ENCODE data around the gene ELOVL1.

DNA sequence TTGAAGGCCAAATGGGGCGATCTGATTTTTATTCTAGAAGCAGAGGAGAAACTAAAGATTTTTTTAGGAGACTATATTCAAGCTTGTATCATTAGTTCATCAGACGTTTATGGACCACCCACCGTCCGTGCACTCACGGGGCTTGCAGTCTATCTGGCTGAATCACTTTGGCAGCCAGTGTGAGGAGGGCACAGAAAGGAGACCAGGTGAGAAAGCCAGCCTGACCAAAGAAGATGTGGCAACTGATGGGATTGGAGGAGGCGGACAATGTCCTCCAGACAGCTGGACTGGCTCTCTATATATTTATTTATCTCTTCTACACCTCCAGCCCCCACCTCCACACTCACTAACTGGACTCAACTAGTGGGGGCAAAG is 822 bp upstream of the ELOVL1 start:
- TF ChIP-seq JUNB (IDR thresholded peaks at IDR 0.05) (no peak), POLR2AphosphoS5 (IDR thresholded peaks at IDR 0.05; ENCODE audit: low read length) (no peak), SP1 (IDR thresholded peaks at IDR 0.05; ENCODE audit: low read depth, low read length) (no peak), POLR2AphosphoS2 (IDR thresholded peaks at IDR 0.05; ENCODE audit: low read depth, low read length) (no peak), BACH1 (IDR thresholded peaks at IDR 0.05; ENCODE audit: borderline replicate concordance) (no peak), RFX5 (IDR thresholded peaks at IDR 0.05; ENCODE audit: low read depth, low read length) (no peak), MYC (IDR thresholded peaks at IDR 0.05; ENCODE audit: insufficient read depth, insufficient read length, insufficient replicate concordance, low read length, severe bottlenecking) (no peak), STAT3 (IDR thresholded peaks at IDR 0.05; ENCODE audit: low read depth, low read length) (no peak), BRCA1 (IDR thresholded peaks at IDR 0.05; ENCODE audit: low read depth, low read length) (no peak)
- TF ChIP-seq, protein P1, sequence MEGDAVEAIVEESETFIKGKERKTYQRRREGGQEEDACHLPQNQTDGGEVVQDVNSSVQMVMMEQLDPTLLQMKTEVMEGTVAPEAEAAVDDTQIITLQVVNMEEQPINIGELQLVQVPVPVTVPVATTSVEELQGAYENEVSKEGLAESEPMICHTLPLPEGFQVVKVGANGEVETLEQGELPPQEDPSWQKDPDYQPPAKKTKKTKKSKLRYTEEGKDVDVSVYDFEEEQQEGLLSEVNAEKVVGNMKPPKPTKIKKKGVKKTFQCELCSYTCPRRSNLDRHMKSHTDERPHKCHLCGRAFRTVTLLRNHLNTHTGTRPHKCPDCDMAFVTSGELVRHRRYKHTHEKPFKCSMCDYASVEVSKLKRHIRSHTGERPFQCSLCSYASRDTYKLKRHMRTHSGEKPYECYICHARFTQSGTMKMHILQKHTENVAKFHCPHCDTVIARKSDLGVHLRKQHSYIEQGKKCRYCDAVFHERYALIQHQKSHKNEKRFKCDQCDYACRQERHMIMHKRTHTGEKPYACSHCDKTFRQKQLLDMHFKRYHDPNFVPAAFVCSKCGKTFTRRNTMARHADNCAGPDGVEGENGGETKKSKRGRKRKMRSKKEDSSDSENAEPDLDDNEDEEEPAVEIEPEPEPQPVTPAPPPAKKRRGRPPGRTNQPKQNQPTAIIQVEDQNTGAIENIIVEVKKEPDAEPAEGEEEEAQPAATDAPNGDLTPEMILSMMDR (IDR thresholded peaks at IDR 0.05 in 2 of 3, conservative IDR thresholded peaks at IDR 0.05 in 1 of 3; ENCODE audit: control insufficient read depth in 2 of 3, extremely low read depth in 1 of 3, insufficient read depth in 1 of 3, low read depth in 3 of 3, low read length in 3 of 3), result no peak
- TF ChIP-seq, protein P2, sequence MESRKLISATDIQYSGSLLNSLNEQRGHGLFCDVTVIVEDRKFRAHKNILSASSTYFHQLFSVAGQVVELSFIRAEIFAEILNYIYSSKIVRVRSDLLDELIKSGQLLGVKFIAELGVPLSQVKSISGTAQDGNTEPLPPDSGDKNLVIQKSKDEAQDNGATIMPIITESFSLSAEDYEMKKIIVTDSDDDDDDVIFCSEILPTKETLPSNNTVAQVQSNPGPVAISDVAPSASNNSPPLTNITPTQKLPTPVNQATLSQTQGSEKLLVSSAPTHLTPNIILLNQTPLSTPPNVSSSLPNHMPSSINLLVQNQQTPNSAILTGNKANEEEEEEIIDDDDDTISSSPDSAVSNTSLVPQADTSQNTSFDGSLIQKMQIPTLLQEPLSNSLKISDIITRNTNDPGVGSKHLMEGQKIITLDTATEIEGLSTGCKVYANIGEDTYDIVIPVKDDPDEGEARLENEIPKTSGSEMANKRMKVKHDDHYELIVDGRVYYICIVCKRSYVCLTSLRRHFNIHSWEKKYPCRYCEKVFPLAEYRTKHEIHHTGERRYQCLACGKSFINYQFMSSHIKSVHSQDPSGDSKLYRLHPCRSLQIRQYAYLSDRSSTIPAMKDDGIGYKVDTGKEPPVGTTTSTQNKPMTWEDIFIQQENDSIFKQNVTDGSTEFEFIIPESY (IDR thresholded peaks at IDR 0.05), result no peak
- TF ChIP-seq, protein P3, sequence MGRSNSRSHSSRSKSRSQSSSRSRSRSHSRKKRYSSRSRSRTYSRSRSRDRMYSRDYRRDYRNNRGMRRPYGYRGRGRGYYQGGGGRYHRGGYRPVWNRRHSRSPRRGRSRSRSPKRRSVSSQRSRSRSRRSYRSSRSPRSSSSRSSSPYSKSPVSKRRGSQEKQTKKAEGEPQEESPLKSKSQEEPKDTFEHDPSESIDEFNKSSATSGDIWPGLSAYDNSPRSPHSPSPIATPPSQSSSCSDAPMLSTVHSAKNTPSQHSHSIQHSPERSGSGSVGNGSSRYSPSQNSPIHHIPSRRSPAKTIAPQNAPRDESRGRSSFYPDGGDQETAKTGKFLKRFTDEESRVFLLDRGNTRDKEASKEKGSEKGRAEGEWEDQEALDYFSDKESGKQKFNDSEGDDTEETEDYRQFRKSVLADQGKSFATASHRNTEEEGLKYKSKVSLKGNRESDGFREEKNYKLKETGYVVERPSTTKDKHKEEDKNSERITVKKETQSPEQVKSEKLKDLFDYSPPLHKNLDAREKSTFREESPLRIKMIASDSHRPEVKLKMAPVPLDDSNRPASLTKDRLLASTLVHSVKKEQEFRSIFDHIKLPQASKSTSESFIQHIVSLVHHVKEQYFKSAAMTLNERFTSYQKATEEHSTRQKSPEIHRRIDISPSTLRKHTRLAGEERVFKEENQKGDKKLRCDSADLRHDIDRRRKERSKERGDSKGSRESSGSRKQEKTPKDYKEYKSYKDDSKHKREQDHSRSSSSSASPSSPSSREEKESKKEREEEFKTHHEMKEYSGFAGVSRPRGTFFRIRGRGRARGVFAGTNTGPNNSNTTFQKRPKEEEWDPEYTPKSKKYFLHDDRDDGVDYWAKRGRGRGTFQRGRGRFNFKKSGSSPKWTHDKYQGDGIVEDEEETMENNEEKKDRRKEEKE (IDR thresholded peaks at IDR 0.05), result no peak
